Rectal smooth muscle tissue (tissue), 1 donor: ENCODE measurements around the gene SSTR1.

Experiments used
- H3K27ac ChIP-seq: one replicate; pipeline ENCODE4 v1.7.0; 2013; ENCODE audit warnings: low read depth, low read length, inconsistent platforms
- H3K27me3 ChIP-seq: one replicate; pipeline ENCODE4 v1.7.0; 2013; ENCODE audit warnings: low read length; ENCODE audit not compliant: control insufficient read depth, insufficient read depth
- H3K36me3 ChIP-seq: one replicate; pipeline ENCODE4 v1.7.0; 2013; ENCODE audit warnings: low read length; ENCODE audit not compliant: control insufficient read depth, insufficient read depth
- H3K4me1 ChIP-seq: one replicate; pipeline ENCODE4 v1.7.0; 2013; ENCODE audit warnings: low read length; ENCODE audit not compliant: control insufficient read depth, insufficient read depth
- H3K4me3 ChIP-seq: one replicate; pipeline ENCODE4 v1.7.0; 2013; ENCODE audit warnings: low read length
- H3K9ac ChIP-seq: one replicate; pipeline ENCODE4 v1.7.0; 2013; ENCODE audit warnings: low read length

SSTR1 gene

GRCh38 chr14:38254571-38255407 lies 47.1 kb downstream of the SSTR1 start:
- peak overlapping the region; percentile 32 for H3K4me3 ChIP-seq
- H3K27ac ChIP-seq = no peak overlapping the region
- H3K9ac ChIP-seq = no peak overlapping the region

GRCh38 chr14:38255408-38255672 lies 47.6 kb downstream of the SSTR1 start:
- Histone ChIP-seq H3K27me3 (peaks cover 8% of the 10 kb centered on the region), H3K4me3 (no peak overlapping the region), H3K4me1 (no peaks in the 10 kb centered on the region), H3K27ac (no peak overlapping the region), H3K36me3 (no peaks in the 10 kb centered on the region), H3K9ac (no peak overlapping the region)

More at GRCh38 chr14:38254571-38255407, 47.1 kb downstream of the SSTR1 start:
- peaks cover 8% of the 10 kb centered on the region for H3K27me3 ChIP-seq
- H3K36me3 ChIP-seq = no peaks in the 10 kb centered on the region
- H3K4me1 ChIP-seq = no peaks in the 10 kb centered on the region

- no peak within 1 kb of the TSS for H3K9ac ChIP-seq
Observed at GRCh38 chr14:38255673-38256532, 48.2 kb downstream of the SSTR1 start, which contains the start of gene CLEC14A. CLEC14A (minus strand) TSS chr14:38256093; CDS start chr14:38256022, 71 bp downstream.

GRCh38 chr14:38256533-38256840 lies 48.8 kb downstream of the SSTR1 start:
- Histone ChIP-seq H3K4me3 (no peak overlapping the region), H3K9ac (no peak overlapping the region), H3K4me1 (no peaks in the 10 kb centered on the region), H3K36me3 (no peaks in the 10 kb centered on the region), H3K27ac (no peak overlapping the region), H3K27me3 (peaks cover 8% of the 10 kb centered on the region)

More at GRCh38 chr14:38255673-38256532, 48.2 kb downstream of the SSTR1 start, which contains the start of gene CLEC14A:
- H3K27ac ChIP-seq = no peak within 1 kb of the TSS
- H3K36me3 ChIP-seq = no peaks in the 10 kb centered on the region
- peak within 1 kb of the TSS; percentile 32 for H3K4me3 ChIP-seq
- H3K27me3 ChIP-seq = peaks cover 8% of the 10 kb centered on the region
- H3K4me1 ChIP-seq = no peaks in the 10 kb centered on the region

GRCh38 chr14:38257507-38257906 lies 49.8 kb downstream of the SSTR1 start:
- H3K27ac ChIP-seq = no peak overlapping the region

GRCh38 chr14:38261620-38262019 lies 53.9 kb downstream of the SSTR1 start:
- H3K27ac ChIP-seq = no peak overlapping the region
- no peaks in the 10 kb centered on the region for H3K4me1 ChIP-seq
- no peaks in the 10 kb centered on the region for H3K27me3 ChIP-seq
- no peaks in the 10 kb centered on the region for H3K36me3 ChIP-seq
- no peak overlapping the region for H3K9ac ChIP-seq
- H3K4me3 ChIP-seq = no peak overlapping the region

More at GRCh38 chr14:38257507-38257906, 49.8 kb downstream of the SSTR1 start:
- no peaks in the 10 kb centered on the region for H3K36me3 ChIP-seq
- no peaks in the 10 kb centered on the region for H3K4me1 ChIP-seq
- H3K4me3 ChIP-seq = no peak overlapping the region
- H3K27me3 ChIP-seq = peaks cover 8% of the 10 kb centered on the region
- H3K9ac ChIP-seq = no peak overlapping the region
